ENCODE results near the gene MYH16.
"Not testable (repeated sequence)": the region's sequence is repeated elsewhere in the genome, so short reads cannot be mapped to it uniquely, and the experiment has no call there.

MYH16 gene

GRCh38 chr7:99355098-99355497 lies 82.5 kb downstream of the MYH16 start:
- no peak for ATAC-seq
- no peak for DNase-seq

GRCh38 chr7:99357701-99358490 lies 85.3 kb downstream of the MYH16 start:
- DNase-seq = no peak

GRCh38 chr7:99358521-99358920 lies 85.9 kb downstream of the MYH16 start:
- DNase-seq, ATAC-seq: not testable (repeated sequence)

More at GRCh38 chr7:99357701-99358490, 85.3 kb downstream of the MYH16 start:
- no peak for ATAC-seq

GRCh38 chr7:99359465-99360154 lies 87.0 kb downstream of the MYH16 start:
- DNase-seq (no peak), ATAC-seq (no peak)
